ENCODE results near the gene YBX2.
"Not testable (repeated sequence)": the region's sequence is repeated elsewhere in the genome, so short reads cannot be mapped to it uniquely, and the experiment has no call there.

The YBX2 gene

GRCh38 chr17:7246779-7247178, 47.7 kb downstream of the YBX2 start:
- DNase-seq (ENCODE audit: low read depth in 2 of 2) = no peak

GRCh38 chr17:7243838-7244237, 50.6 kb downstream of the YBX2 start:
- not testable (repeated sequence) for DNase-seq (ENCODE audit: low read depth in 2 of 2)

GRCh38 chr17:7243453-7243729, 51.0 kb downstream of the YBX2 start:
- no peak for DNase-seq (ENCODE audit: low read depth in 2 of 2)

DNA sequence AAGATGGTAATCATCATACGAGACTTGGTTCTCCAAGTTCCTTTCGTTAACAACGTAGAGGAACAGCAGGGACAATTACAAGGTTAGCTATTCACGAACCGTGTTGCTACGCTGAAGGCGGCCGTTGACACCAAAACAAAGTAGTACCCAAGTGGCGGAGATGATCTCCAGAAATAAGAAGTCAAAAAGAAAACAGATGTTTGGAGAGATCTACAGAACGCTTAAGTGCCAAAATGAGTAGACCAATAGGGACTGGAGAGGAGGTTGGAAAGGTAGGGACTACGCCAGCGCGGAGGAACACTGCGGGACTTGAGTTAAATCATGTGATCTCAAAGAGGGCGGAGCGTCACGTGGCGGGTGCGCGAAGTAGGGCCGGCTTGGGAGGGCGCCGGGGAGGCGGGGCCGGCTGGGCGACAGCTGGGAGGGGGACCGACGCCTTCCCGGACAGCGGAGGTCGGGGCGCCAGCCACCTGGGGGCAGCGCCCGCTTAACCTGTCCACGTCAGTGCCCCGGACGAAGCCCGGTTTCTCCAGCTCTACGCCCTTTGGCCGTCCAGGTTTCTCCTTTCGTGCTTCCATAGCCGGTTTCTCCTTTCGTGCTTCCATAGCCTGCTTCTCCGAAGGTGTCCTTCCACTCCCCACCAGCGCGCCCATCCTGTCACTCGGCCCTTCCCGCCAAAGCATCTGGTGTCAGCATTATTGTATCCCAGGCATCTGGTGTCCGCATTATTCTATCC, 51.6 kb downstream of the YBX2 start:
- peak; percentile 84 to 89 for DNase-seq (ENCODE audit: low read depth in 2 of 2)

- peak; percentile 90 to 92 for DNase-seq (ENCODE audit: low read depth in 2 of 2)
These were observed 52.4 kb downstream of the YBX2 start, which contains the start of gene GABARAP for GRCh38 chr17:7241783-7242716. Gene GABARAP (minus strand): TSS chr17:7242449. CDS start chr17:7242330, 119 bp downstream.

DNA sequence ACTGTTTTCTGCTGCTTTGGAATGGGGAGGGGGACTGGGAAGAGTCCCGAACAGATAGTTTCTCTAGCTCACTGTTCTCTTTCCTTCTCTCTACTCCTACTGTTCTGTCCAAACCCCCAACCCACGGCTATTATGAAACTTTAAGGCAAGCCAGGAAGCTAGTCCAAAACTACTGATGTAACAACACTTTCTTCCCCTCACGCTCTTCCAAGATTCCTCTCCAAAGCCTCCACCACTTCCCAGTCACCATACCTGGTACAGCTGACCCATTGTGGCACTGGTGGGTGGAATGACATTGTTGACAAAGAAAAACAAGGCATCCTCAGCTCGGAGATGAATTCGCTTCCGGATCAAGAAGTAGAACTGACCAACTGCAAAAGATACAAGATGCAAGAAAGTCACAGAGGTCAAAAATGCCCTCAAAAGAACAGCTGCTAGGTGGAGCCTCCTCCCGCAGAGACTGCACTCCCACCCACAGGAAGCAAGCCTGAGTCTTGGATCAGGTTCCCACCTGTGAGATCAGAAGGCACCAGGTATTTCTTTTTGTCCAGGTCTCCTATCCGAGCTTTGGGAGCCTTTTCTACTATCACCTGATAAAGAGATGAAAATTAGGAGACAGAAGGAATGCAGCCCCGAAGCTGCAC, 53.2 kb downstream of the YBX2 start:
- DNase-seq (ENCODE audit: low read depth in 2 of 2) = no peak

DNA sequence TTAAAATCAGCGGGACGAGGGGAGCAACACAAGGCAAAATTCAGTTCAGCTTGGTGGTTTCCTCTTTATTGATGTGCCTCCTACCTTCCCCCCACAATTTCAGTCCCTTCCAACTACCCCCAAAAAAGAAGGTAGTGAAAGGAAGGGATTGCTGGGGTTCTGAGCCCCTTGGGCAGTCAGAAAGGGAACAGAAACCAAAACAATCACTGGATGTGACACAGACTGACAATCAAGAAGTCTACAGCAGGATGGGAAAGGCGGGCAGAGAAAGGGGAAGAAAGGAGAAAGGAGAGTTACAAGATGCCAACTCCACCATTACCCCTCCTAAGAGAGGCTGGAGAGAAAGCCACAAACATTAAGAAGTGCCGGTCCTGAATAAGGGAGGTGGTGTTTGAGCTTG, 54.1 kb downstream of the YBX2 start:
- DNase-seq (ENCODE audit: low read depth in 2 of 2) = no peak

DNA sequence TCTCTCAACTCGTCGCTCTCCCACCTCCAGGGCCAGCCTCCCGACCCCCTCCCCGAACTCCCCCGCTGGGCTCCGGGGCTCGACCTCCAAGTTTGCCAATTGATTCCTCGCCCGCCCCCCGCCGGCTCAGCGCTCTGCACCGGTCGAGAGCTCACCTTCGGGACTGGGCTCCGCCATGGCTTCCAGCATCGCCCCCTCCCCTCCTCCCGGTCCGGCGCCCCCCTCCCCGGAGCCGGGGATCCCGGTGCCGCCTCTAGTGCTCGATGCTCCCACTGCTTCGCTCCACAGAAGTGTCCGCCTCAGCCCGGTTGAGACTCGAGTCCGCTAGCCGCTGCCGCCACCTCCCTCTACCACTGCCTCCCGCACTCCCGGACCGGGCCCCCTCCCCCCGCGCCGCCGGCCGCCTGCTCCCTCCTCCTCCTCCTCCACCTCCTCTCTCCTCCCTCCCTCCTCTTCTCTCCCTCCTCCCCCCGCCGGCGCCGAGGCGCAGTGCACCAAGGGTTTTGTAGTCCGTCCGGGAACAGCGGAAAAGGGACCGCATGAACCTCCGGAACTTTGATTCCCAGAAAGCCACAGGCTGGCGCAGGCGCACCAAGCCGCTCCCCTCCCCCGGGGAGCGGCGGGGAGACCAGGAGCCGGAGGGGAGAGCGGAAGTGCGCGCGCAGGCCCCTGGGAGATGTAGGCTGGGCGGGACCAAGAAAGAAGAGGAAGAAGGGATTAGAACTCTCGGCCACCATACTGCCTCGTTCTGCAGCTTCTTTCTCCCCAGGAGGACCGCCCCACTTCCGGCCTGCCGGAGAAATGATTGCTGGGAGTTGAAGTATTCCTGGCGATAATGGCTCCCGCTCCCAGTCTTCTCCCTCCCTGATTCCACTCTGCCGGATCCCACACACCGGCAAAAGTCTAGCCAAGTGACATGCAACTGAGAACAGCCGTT, 55.1 kb downstream of the YBX2 start, which contains the start of gene PHF23:
TSS of gene PHF23 (minus strand) at position 367 of the 937 bp plus-strand sequence. CDS start at position 189, 178 bp downstream.
- DNase-seq (ENCODE audit: low read depth in 2 of 2) = peak; percentile 94 to 96

- no peak for DNase-seq (ENCODE audit: low read depth in 2 of 2)
These were observed 55.9 kb downstream of the YBX2 start for GRCh38 chr17:7238420-7239090.

Data from activated CD4-positive, alpha-beta T cell treated with anti-CD3 and anti-CD28 coated beads for 24 hours (primary cell).